ENCODE data around the gene FREY1.

FREY1 gene

GRCh38 chr11:45864041-45864440, 43.0 kb downstream of the FREY1 start:
- Histone ChIP-seq H3K27me3 (ENCODE audit: control insufficient read depth, insufficient read depth, low read length) (no peaks in the 10 kb centered on the region), H3K36me3 (ENCODE audit: control insufficient read depth, insufficient read depth, low read length) (peaks cover 18% of the 10 kb centered on the region), H3K4me1 (ENCODE audit: control insufficient read depth, insufficient read depth, low read length) (peaks cover 13% of the 10 kb centered on the region), H3K9me3 (ENCODE audit: control insufficient read depth, low read length) (no peaks in the 10 kb centered on the region), H3K9ac (ENCODE audit: low read length) (no peak overlapping the region), H3K4me3 (ENCODE audit: low read length) (no peak overlapping the region)

DNA sequence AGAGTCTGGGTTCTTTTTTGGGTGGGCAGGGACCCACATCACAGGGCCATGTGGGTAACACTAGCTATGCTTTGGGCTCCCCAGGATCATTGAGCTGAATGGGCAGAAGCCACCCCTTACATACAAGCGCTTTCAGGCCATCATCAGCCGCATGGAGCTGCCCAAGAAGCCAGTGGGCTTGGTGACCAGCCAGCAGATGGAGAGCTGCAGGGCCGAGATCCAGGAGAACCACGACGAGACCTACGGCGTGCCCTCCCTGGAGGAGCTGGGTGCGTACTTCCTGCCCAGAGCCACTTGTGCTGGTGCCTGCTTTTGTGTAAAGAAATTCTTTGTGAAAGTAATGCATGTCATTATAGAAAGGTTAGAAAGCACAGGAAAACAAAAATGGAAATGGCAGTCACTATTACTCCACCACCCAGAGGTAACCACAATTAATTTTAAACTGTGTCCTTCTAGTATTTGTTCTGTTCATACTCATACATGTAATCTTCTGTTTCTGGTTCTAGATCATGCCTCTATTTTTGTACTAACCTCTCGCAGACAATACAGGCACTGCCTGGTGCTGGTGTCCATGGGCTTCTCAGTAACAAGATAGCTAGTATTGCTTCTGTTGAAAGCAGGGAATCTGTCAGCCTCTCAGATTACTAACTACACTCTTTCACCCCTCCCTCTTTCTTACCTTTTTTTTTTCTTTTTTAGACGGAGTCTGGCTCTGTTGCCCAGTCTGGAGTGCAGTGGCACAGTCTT, 46.1 kb downstream of the FREY1 start:
- Histone ChIP-seq H3K36me3 (ENCODE audit: control insufficient read depth, insufficient read depth, low read length) (peaks cover 7% of the 10 kb centered on the region), H3K9me3 (ENCODE audit: control insufficient read depth, low read length) (no peaks in the 10 kb centered on the region), H3K9ac (ENCODE audit: low read length) (no peak overlapping the region), H3K27me3 (ENCODE audit: control insufficient read depth, insufficient read depth, low read length) (no peaks in the 10 kb centered on the region), H3K4me3 (ENCODE audit: low read length) (no peak overlapping the region), H3K4me1 (ENCODE audit: control insufficient read depth, insufficient read depth, low read length) (peaks cover 37% of the 10 kb centered on the region)

DNA sequence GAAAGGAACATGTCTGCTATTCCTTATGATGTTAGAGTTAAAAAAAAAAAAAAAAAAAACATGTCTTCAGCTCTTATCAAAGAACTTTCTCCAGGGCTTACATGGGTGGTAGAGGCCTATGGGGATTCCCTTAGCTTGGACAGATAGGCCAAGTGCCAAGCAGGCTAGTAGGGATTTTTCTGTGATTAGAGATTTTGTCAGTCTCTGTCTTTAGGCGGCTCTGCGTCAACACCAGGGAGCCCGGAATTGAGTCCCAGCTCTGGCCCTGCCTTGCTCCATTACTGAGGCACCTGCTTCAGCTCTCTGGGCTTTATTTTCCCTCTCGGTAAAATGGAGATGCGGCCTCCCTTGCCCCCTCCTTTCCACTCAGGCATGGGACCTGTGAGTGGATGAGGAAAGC, 46.7 kb downstream of the FREY1 start:
- no peaks in the 10 kb centered on the region for H3K27me3 ChIP-seq (ENCODE audit: control insufficient read depth, insufficient read depth, low read length)
- H3K4me1 ChIP-seq (ENCODE audit: control insufficient read depth, insufficient read depth, low read length) = peaks cover 37% of the 10 kb centered on the region
- H3K9ac ChIP-seq (ENCODE audit: low read length) = peak overlapping the region; percentile 16
- no peak overlapping the region for H3K4me3 ChIP-seq (ENCODE audit: low read length)
- no peaks in the 10 kb centered on the region for H3K9me3 ChIP-seq (ENCODE audit: control insufficient read depth, low read length)
- peaks cover 5% of the 10 kb centered on the region for H3K36me3 ChIP-seq (ENCODE audit: control insufficient read depth, insufficient read depth, low read length)

DNA sequence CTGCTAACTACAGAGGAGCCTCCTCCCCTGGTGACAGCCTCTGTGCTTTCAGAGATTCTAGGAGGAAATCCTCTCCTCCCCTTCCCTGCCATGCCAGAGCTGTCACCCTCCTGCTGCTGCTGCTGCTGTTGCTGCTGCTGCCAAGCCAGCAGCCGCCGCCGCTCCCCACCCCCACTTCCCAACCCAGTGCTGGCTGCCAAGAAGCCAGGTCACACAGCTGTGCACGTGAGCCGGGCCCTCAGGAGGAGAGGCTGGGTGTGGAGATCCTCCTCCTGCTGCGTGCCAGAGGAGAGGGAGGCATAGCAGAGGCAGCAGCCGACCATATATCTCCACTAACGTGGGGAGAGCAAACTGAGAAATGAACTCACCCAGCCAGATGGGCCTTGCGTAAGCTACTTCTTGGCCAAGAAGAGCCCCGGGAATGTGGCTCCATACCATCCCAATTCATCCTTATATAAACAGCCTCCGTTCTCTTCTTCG, 47.4 kb downstream of the FREY1 start:
- no peaks in the 10 kb centered on the region for H3K9me3 ChIP-seq (ENCODE audit: control insufficient read depth, low read length)
- no peak overlapping the region for H3K4me3 ChIP-seq (ENCODE audit: low read length)
- H3K36me3 ChIP-seq (ENCODE audit: control insufficient read depth, insufficient read depth, low read length) = peaks cover 5% of the 10 kb centered on the region
- no peaks in the 10 kb centered on the region for H3K27me3 ChIP-seq (ENCODE audit: control insufficient read depth, insufficient read depth, low read length)
- peak overlapping the region; percentile 16 for H3K9ac ChIP-seq (ENCODE audit: low read length)
- H3K4me1 ChIP-seq (ENCODE audit: control insufficient read depth, insufficient read depth, low read length) = peaks cover 37% of the 10 kb centered on the region

DNA sequence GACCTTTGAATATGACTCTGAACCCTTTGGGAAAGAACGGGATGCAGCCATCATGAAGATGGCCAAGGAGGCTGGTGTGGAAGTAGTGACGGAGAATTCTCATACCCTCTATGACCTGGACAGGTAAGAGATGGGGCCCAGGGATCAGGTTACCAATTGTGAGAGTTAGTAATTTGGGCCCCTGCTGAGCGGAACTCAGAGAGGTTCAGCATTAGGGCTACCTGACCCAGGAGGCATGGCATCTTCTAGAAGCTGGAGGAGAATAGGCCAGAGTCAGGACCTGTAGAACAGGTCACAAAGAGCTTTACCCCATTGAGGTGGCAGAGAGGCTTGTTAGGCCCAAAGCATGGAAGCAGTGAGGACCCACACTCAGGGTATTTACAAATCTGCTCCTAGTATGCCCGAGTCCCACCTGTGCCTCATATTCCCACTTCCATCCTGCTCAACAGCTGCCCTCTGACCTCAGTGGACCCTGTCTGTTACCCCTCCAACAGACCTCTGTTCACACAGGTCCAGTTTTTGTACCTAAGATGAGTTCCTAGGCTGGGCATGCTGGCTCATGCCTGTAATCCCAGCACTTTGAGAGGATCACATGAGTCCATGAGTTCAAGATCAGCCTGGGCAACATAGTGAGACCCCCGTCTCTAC, 48.2 kb downstream of the FREY1 start:
- Histone ChIP-seq H3K9ac (ENCODE audit: low read length) (peak overlapping the region; percentile 0), H3K4me3 (ENCODE audit: low read length) (no peak overlapping the region), H3K27me3 (ENCODE audit: control insufficient read depth, insufficient read depth, low read length) (no peaks in the 10 kb centered on the region), H3K4me1 (ENCODE audit: control insufficient read depth, insufficient read depth, low read length) (peaks cover 38% of the 10 kb centered on the region), H3K9me3 (ENCODE audit: control insufficient read depth, low read length) (no peaks in the 10 kb centered on the region), H3K36me3 (ENCODE audit: control insufficient read depth, insufficient read depth, low read length) (peaks cover 5% of the 10 kb centered on the region)

DNA sequence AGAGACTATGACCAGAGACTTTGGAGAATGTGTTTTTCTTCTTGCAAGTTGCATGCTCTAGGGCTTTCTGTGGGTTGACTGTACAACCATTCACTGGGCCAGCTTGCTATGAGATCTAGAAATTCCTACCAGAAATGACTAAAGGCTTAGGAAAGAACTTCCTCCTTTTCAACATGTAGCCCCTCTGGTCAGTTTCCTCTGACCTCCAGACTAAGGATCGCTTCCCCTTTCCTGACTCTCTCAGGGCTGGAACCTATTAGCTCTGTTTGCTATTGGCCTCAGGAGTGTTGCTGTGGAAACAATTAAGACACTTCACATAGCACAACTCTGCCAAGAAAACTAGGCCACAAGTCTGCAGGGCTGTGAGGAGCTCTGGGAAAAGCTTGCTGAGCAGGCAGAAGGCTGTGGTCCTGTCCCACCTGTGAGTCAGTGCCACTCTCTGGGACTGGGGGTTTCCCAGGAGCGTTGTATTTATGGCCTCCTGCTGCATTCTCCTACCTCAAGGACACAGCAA, 49.1 kb downstream of the FREY1 start:
- H3K36me3 ChIP-seq (ENCODE audit: control insufficient read depth, insufficient read depth, low read length) = peaks cover 5% of the 10 kb centered on the region
- peaks cover 46% of the 10 kb centered on the region for H3K4me1 ChIP-seq (ENCODE audit: control insufficient read depth, insufficient read depth, low read length)
- no peak overlapping the region for H3K4me3 ChIP-seq (ENCODE audit: low read length)
- H3K9ac ChIP-seq (ENCODE audit: low read length) = no peak overlapping the region
- H3K27me3 ChIP-seq (ENCODE audit: control insufficient read depth, insufficient read depth, low read length) = no peaks in the 10 kb centered on the region
- H3K9me3 ChIP-seq (ENCODE audit: control insufficient read depth, low read length) = no peaks in the 10 kb centered on the region

All from mucosa of stomach (tissue), 1 donor.